HG03095 (cell line): ENCODE data around the gene KLHL13.
"Not testable (repeated sequence)": the region's sequence is repeated elsewhere in the genome, so short reads cannot be mapped to it uniquely, and the experiment has no call there.

Experiments
- ATAC-seq: cut with Tn5 transposase; IDR thresholded peaks from one replicate; pipeline ENCODE4 v1.9.1; 2021; ENCODE audit warnings: moderate library complexity; ENCODE audit not compliant: unreplicated experiment

The KLHL13 gene

GRCh38 chrX:118088084-118088483 is 28.5 kb downstream of the KLHL13 start:
- ATAC-seq = no peak

DNA sequence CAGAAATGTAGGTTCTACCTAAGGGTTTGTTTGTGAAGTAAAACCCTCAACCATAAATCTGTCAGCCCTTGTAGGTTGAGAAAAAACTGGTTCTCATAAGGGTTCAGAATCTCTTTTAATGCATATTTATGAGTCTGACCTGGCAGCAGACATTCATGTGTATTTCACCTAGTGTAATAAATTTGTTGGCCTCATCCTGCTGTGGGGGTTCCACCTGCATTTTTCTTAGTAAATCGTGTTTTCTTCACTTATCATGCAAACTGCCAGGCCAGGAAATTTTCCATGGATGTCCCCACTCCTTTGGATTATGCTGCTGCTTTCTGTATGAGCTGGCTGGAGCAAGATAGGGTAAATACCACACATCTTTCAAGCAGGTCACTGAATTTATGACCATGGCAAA is 42.4 kb downstream of the KLHL13 start:
- no peak for ATAC-seq

DNA sequence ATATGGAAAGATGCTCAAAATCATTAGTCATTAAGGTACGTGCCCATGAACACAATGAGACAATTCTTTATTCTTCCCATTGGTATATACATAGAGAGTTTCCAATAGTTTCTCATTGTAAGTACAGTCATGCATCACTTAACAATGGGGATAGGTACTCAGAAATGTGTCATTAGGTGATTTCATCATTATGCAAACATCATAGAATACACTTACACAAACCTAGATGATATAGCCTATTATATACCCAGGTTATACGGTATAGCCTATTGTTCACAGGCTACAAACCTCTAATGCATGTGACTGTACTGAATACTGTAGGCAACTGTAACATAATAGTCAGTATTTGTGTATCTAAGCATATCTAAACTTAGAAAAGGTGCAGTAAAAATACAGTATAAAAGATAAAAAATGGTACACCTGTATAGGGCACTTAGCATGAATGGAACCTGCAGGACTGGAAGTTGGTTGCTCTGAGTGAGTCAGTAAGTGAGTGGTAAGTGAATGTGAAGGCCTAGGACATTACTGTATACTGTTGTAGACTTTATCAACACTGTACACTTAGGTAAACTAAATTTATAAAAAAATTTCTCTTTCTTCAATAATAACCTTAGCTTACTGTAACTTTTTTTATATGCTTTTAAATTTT is 49.6 kb downstream of the KLHL13 start:
- ATAC-seq = no peak

DNA sequence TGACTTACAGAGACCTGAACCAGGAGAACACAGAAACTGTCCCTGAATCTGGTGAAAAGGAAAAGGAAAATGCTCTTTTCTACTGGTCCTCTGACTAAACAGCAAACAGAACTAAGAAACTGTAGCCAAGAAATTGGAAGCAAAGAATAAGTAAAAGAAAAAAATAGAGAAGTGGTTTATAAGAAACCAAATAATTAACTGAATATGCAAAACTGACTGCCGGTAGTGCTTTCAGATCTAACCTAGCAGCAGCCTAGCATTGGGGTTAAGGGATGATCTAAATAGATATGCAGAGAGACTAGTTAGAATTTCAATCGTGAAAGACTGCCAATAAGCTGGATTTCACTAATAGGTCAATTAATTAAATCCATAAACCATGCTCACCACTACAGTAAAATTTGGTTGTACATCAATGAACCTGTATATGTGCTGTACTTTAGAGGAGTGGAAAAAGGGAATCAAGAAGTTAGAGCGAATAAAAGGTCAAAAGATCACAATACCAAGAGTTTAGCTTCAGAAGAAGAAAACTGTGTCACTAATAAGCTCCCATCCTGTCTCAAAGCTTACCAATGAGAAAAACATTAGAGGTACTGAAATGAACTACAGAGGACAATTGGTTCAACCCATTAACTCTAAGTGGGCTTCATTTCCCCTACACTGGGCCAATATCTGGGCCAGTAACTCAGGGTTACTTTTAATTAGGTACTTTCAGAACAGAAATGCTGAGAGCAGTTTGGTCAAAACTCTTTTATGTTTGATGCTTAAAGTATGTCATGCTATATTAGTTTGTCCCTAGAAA is 53.6 kb downstream of the KLHL13 start:
- peak; percentile 69 for ATAC-seq

DNA sequence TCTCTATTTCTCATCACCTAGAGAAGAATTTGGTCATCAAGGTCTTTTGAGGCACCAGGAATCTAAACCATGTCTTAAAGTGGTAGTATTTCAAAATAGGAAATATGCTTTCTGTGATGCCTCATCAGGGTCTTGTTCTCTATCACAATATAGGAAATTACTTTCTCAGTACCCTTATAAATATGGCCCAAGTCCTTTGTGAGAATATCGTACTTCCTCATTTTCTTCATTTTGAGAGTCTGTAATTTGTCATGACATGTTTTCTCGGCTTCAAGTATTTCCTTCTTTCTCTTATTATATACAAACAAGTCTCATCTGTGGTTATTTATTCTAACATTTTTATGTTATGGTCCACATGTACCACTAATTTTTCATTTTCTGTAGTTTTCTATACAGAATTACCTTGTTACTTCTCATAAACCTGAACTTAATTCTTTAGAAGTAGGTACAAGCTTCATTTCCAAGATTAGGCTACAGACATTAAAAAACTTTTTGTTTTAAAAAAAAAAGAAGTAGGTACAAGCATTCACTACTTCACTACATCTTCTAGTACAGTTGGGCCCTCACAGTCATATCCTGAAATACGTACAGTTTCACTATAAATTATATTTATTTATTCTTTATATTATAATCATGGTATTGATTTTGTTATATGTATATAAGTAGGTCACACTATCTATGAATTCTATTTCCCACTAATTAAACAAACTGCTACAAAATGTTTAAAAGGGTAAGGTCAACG is 54.4 kb downstream of the KLHL13 start:
- peak; percentile 15 for ATAC-seq

DNA sequence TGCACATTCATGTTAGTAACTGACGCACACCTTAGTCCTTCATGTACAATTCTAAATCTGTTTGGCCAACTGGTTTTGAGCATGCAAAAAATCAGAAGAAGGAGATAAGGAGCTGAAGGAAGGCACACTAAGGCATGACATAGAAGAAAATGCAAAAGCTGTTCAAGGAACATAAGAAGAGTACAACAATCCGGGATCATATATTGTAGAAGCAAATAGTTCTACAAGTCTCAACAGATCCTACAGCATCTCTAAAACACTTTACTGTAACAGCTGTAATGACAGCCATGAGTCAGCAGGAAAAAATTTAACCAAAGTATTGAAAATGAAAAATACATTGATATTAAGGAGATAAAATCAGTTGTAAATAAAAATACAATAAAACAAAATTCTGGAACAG is 57.7 kb downstream of the KLHL13 start:
- ATAC-seq = no peak

DNA sequence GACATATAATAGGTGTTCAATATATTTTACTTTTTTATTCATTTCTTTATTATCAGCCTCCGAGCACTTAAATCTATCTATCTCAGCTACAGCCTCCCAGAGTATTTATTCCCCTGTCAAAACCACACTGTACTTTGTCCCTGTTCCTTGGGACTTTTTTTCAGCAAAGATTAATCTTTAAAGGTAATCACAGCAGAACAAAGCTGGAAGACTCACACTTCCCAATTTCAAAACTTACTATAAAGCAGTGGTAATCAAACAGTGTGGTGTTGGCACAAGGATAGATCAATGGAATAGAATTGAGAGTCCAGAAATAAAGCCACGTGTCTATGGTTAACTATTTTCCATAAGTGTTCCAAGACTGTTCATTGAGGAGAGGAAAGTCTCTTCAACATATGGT is 59.7 kb downstream of the KLHL13 start:
- no peak for ATAC-seq

DNA sequence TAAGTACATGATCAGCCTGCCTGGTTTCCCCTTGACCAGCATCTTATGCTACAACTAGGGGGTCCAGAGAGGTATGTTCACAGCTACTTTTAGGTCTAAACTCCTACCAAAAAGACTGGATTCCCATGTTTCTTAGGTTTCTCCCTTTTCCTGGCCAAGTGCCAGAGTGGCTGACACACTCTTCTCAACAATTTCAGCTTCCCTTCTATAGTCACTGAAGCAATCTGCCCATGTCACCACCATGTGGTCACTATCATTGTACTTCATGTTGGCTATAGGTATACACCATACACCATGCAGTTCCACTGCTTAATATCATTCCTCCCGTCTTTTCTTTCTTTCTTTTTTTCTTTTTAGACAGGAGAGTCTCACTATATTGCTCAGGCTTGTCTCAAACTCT is 66.9 kb downstream of the KLHL13 start:
- no peak for ATAC-seq

GRCh38 chrX:118047446-118048186 is 69.0 kb downstream of the KLHL13 start:
- ATAC-seq = no peak

GRCh38 chrX:118039591-118039990 is 77.0 kb downstream of the KLHL13 start:
- ATAC-seq = no peak

DNA sequence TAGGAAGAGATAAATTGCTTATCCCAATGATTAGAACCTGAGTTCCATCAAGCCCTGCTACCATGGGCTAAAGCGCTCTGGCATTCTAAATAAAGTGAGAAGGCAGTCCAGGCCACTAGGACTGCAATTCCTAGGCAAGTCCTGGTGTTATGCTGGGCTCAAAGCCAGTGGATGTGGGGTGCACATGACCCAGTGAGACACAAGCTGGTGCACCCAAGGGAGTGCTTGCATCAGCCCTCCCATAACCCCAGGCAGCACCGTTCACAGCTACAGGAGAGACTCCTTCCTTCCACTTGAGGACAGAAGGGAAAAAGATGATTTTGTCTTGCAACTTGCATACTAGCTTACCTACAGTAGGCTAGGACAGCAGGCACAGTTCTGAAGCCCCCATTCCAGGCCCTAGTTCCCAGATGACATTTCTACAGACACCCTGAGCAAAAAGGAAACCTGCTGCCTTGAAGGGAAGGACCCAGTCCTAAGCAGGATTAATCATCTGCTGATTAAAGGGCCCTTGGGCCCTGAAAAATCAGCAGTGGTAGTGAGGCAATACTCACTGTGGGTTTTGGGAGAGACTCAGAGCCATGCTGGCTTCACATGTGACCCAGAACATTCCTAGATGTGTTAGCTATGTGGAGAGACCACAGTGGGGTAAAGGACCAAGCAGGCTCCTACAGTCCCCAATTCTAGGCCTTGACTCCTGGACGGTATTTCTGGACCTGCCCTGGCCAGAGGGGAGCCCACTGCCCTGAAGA is 77.8 kb downstream of the KLHL13 start:
- ATAC-seq = no peak

- ATAC-seq = no peak
Measured at GRCh38 chrX:118026631-118027030, 90.0 kb downstream of the KLHL13 start.

GRCh38 chrX:118025226-118025625 is 91.4 kb downstream of the KLHL13 start:
- ATAC-seq = no peak

- no peak for ATAC-seq
Measured at GRCh38 chrX:118024482-118024881, 92.1 kb downstream of the KLHL13 start.

DNA sequence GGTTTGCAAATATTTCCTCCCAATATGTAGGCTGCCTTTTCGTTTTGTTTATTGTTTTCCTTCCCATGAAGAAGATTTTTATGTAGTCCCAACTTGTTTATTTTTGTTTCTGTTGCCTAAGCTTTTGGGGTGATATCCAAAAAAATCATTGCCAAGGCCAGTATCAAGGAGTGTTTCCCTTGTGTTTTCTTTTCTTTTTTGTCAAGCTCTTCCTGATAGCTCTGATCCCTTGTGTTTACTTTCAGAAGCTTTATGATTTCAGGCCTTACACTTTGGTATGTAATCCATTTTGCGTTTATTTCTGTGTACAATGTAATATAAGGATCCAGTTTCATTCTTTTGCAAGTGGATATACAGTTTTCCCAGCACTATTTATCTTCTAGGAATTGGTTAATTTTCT is 93.9 kb downstream of the KLHL13 start:
- no peak for ATAC-seq

DNA sequence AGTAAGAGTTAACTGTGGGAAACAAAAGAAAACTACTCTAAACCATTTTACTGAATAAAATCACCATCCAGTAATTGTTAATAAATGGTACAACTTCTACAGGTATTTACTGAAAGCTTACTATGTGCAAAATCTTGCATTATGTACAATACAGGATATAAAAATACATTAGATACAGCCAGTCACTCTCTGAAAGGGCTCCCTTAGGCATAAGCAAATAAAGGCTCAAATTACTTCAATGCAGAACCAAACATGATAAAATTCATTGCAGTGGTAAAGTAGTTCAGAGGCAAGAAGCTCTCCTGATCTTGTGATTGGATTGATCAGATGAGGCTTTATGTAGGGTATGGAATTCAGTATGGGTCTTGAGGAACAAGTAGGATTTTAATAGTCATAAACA is 100.2 kb downstream of the KLHL13 start:
- no peak for ATAC-seq

GRCh38 chrX:118002417-118002816 is 114.2 kb downstream of the KLHL13 start:
- not testable (repeated sequence) for ATAC-seq

DNA sequence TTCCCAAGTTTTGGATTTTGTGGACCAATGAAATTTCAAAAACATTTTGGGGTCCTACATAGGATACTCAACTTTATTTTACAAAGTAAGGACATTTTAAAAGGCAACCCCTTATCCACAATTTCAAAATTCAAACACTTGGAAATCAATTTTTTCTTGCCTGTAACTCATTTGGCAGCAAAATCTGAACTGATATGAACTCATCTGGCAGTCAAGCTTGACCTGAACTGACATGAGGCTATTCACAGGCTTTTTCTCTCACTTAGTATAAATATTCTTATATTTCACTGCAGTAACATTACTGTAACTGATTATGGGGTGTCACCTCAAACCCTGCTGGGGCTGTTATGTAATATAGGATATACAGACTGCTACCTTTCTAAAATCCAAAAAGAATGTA is 116.1 kb downstream of the KLHL13 start:
- no peak for ATAC-seq

DNA sequence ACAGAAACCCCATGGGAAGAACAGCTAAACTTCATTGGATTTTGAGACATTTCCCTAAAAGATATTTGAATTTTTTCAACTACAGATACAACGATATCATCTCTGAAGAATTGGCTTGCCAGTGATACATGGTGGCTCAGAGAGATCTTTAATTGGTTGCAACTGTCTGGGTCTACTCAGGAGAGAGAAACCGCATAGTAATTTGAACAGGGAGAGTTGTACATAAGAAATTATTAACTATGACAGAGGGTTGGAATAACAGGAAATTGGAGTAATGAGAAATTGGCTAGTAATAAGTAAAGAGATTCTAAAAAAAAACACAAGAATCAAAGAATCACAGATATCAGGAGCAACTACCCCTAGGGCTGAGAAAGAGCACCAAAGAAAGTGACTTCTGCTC is 118.4 kb downstream of the KLHL13 start:
- ATAC-seq = no peak

DNA sequence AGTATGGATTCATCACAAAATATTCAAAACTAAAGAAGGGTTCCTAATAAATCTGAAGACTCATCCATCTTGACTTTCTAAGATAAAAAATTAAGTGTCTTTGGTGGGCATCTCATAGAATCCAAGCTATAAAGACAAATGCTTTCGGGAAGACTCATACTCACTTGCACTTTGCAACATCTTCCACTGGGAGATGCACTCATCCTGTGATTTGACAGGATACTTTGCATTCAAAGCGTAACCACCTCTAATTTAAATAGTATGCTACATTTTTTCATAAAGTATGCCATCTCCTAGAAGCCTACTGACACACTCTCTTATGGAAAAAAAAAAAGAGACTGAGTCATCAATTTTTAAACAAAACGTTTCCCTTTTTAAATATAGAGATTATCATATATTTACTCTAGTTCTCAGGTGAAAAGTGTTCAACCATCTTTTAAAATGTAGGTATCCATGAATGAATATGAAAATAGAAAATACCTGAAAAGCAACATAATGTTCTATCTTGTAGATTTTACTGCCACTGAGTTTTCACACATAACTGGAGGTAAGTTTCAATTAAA is 119.6 kb downstream of the KLHL13 start:
- no peak for ATAC-seq
